NB4 (cell line): Measurements from ENCODE around the gene CREB5.

Source experiments
- DNase-seq: peaks from one replicate; pipeline ENCODE4 v3.0.0; 2010; ENCODE audit warnings: low read depth
- H3K4me3 ChIP-seq: one replicate; pipeline ENCODE4 v1.5.1; 2011; ENCODE audit warnings: mild to moderate bottlenecking, low read depth, low read length, moderate library complexity
- MAX ChIP-seq: IDR thresholded peaks from 2 replicates; pipeline ENCODE4 v1.6.1; 2011; ENCODE audit warnings: low read depth, low read length
- MYC ChIP-seq: IDR thresholded peaks from 2 replicates; pipeline ENCODE4 v1.6.1; 2011; ENCODE audit warnings: low read depth, low read length
- POLR2A ChIP-seq: IDR thresholded peaks from 2 replicates; pipeline ENCODE4 v1.6.1; 2011; ENCODE audit warnings: mild to moderate bottlenecking; ENCODE audit not compliant: insufficient read length; ENCODE audit errors: extremely low read depth
- TF ChIP-seq, protein P1 (sequence below): IDR thresholded peaks from one replicate; pipeline ENCODE4 v1.5.1; 2012; ENCODE audit warnings: low read depth, low read length

Gene CREB5, protein sequence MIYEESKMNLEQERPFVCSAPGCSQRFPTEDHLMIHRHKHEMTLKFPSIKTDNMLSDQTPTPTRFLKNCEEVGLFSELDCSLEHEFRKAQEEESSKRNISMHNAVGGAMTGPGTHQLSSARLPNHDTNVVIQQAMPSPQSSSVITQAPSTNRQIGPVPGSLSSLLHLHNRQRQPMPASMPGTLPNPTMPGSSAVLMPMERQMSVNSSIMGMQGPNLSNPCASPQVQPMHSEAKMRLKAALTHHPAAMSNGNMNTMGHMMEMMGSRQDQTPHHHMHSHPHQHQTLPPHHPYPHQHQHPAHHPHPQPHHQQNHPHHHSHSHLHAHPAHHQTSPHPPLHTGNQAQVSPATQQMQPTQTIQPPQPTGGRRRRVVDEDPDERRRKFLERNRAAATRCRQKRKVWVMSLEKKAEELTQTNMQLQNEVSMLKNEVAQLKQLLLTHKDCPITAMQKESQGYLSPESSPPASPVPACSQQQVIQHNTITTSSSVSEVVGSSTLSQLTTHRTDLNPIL

DNA sequence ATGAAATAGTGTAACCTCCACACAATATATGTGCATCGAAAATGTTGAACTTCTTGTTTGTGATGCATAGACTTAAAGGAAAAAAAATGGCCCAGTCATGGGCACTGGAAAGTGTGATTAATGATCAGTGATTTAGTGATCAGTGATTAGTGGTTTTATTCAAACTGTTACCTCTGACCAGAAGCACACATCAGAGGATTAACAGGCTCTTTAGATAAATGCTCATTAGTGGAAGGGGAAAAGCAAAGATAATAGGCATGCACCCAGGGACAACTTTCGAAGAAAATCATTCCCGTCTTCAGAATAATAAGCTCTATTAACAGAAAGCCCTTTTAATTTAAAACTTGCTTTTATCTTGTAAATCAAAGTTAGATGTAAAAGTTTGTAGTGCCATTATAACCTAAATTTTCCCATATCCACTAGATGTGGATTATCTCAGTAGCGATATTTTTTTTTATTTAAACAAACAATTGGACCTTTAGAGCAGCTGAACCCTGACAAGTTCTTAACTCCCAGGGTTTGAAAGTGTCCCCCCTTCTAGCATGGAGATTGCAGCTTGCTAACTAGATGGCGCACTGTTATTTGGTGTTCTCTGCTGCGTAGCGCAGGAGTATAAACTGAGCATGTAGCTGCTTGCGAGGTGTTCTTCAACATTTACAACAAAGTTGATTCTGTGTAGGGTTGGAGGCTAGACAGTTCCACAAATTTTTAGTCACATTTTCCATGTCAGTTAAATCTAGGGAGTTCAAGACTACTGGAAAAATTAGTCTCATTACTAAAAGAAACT lies at the start of gene CREB5:
TSS of gene CREB5 (plus strand) at position 643 of the 787 bp plus-strand sequence. CDS start 397 bp downstream, outside the sequence.
- no peak for DNase-seq

GRCh38 chr7:28362812-28363211 lies 49.5 kb upstream of the CREB5 start:
- TF ChIP-seq POLR2A (no peak), MYC (no peak), MAX (no peak)
- TF ChIP-seq, protein P1, sequence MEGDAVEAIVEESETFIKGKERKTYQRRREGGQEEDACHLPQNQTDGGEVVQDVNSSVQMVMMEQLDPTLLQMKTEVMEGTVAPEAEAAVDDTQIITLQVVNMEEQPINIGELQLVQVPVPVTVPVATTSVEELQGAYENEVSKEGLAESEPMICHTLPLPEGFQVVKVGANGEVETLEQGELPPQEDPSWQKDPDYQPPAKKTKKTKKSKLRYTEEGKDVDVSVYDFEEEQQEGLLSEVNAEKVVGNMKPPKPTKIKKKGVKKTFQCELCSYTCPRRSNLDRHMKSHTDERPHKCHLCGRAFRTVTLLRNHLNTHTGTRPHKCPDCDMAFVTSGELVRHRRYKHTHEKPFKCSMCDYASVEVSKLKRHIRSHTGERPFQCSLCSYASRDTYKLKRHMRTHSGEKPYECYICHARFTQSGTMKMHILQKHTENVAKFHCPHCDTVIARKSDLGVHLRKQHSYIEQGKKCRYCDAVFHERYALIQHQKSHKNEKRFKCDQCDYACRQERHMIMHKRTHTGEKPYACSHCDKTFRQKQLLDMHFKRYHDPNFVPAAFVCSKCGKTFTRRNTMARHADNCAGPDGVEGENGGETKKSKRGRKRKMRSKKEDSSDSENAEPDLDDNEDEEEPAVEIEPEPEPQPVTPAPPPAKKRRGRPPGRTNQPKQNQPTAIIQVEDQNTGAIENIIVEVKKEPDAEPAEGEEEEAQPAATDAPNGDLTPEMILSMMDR: no peak
- no peak overlapping the region for H3K4me3 ChIP-seq
- no peak for DNase-seq

More for the DNA sequence above, at the start of gene CREB5:
- no peak within 1 kb of the TSS for H3K4me3 ChIP-seq
- TF ChIP-seq MYC (no peak), POLR2A (no peak)
- TF ChIP-seq, protein P1: peak; percentile 11

DNA sequence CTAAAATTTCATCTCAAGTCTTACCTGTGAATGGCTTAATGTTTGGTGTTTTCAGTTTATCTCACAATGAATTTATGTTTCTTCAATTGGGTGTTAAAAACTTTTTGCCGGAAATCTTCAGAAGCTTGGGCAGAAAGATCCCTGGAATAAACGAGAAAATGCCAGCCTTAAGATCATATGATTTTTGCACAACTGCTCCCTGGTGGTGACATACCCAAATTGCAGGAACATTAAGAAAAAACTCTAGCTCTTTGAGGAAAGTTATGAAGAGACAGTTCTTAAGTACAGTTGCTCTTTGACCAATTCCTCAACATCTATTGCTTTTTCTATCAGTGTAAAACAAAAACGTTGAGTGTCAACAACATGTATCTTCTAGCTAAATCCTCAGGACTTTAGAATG lies 48.2 kb upstream of the CREB5 start:
- H3K4me3 ChIP-seq: no peak overlapping the region
- peak; percentile 31 for DNase-seq
- no peak for TF ChIP-seq MAX
- TF ChIP-seq, protein P1: peak; percentile 56

DNA sequence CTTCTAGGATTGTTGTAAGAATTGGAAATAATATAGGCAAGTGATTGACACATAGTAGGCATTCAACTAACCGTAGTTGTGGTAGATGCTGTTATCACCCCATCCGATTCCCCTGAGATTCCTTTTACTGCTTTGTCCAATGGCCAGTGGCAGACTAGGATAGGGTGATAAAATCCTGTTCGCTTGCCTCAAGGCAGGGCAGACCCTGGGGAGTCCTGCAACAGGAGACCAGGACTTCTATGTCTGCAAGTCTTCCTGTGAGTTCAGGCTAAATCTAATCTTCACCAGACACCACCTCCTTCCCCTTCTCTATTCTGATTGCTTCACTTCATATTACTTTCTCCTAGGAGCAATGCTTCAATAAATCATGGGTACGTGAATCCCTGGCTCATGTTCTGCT lies 42.8 kb upstream of the CREB5 start:
- no peak for DNase-seq
- no peak overlapping the region for H3K4me3 ChIP-seq
- no peak for TF ChIP-seq MAX
- no peak for TF ChIP-seq MYC
- TF ChIP-seq POLR2A: no peak
- TF ChIP-seq, protein P1: no peak

- TF ChIP-seq MAX (no peak), POLR2A (no peak), MYC (no peak)
- TF ChIP-seq, protein P1: no peak
- DNase-seq: no peak
- no peak overlapping the region for H3K4me3 ChIP-seq
Observed at GRCh38 chr7:28371846-28372245, 40.5 kb upstream of the CREB5 start.
